HepG2 (cell line): ENCODE data around the gene TUBG1. TPM values are rescaled to one million over a fixed set of nuclear protein-coding genes. Genes with fewer than 3 reads are reported as not detected.

Experiments
- ATAC-seq: fragments of 200-7000 bp; cut with Tn5 transposase; 3 replicates; pipeline ENCODE4 v1.9.1; 2020; ENCODE audit warnings: mild to moderate bottlenecking, moderate library complexity
- BruUV-seq: library from RNA; stranded (reverse); fragments of 400-500 nt; replicated peaks from 2 replicates; lab custom pipeline; 2021; lab: Mats Ljungman, UMichigan
- CTCF ChIA-PET: fragments of 300-600 bp; formaldehyde crosslinking; extraction: SDS; loops from one replicate; lab custom pipeline; 2021; ENCODE audit warnings: low total read pairs, inconsistent platforms, low intra/inter-chr PET ratio; lab: Yijun Ruan, JAX
- POLR2A ChIA-PET: fragments of 350-600 bp; sonication (Branson Sonifier 250); formaldehyde crosslinking; loops from one replicate; lab custom pipeline; 2020; ENCODE audit warnings: antibody characterized with exemption, inconsistent platforms; lab: Yijun Ruan, JAX
- DNase-seq: peaks from one replicate; pipeline ENCODE4 v3.0.0-alpha.2; 2015; ENCODE audit warnings: low spot score
- FAIRE-seq: peaks from 3 replicates; lab custom pipeline; 2011; peaks lifted over from hg19 to GRCh38; lab: Jason Lieb, UNC
- H2AFZ ChIP-seq: one replicate; pipeline ENCODE4 v1.6.1; 2011; ENCODE audit warnings: low read length, inconsistent platforms
- H3K27ac ChIP-seq: fragments of 300-600 bp; 3 replicates; pipeline ENCODE4 v1.8.0; 2011; ENCODE audit warnings: mixed run types, mild to moderate bottlenecking, mixed read lengths, low read length, inconsistent platforms; ENCODE audit not compliant: insufficient read depth; ENCODE audit errors: extremely low read length
- H3K27me3 ChIP-seq, 2 experiments: fragments of 200-600 bp in 1 of 2; 2 replicates in 1 of 2; 3 replicates in 1 of 2; pipeline versions ENCODE4 v1.6.0 to v1.8.0; 2011; ENCODE audit warnings: low read length in 2 of 2, mild to moderate bottlenecking in 2 of 2, moderate library complexity in 2 of 2, inconsistent platforms in 1 of 2; ENCODE audit not compliant: insufficient read depth in 2 of 2, control insufficient read depth in 1 of 2
- H3K36me3 ChIP-seq, 2 experiments: fragments of 200-600 bp in 1 of 2; replicated peaks in 1 of 2; 2 replicates in 1 of 2; 3 replicates in 1 of 2; pipeline versions ENCODE4 v1.5.1 to v1.8.0; 2011; ENCODE audit warnings: low read length in 2 of 2, inconsistent platforms in 1 of 2; ENCODE audit not compliant: insufficient read depth in 2 of 2, control insufficient read depth in 1 of 2
- H3K4me1 ChIP-seq: 2 replicates; pipeline ENCODE4 v1.5.1; 2012; ENCODE audit warnings: low read length, inconsistent platforms; ENCODE audit not compliant: insufficient read depth
- H3K4me2 ChIP-seq: 2 replicates; pipeline ENCODE4 v1.6.0; 2011; ENCODE audit warnings: low read depth, low read length, inconsistent platforms
- H3K4me3 ChIP-seq, 3 experiments: fragments of 200-600 bp in 1 of 3; sonication (generic), shearing (Covaris generic) in 1 of 3; replicated peaks in 1 of 3; 2 replicates each; pipeline ENCODE4 v1.5.1; 2011 to 2016; ENCODE audit warnings: low read length in 3 of 3, inconsistent platforms in 2 of 3, low read depth in 2 of 3, mild to moderate bottlenecking in 2 of 3, control low read depth in 1 of 3, mixed read lengths in 1 of 3; ENCODE audit not compliant: insufficient read depth in 1 of 3
- H3K79me2 ChIP-seq: one replicate; pipeline ENCODE4 v1.6.1; 2011; ENCODE audit warnings: low read length, inconsistent platforms; ENCODE audit not compliant: insufficient read depth
- H3K9ac ChIP-seq: 2 replicates; pipeline ENCODE4 v1.6.0; 2011; ENCODE audit warnings: mild to moderate bottlenecking, low read depth, low read length, inconsistent platforms; ENCODE audit not compliant: insufficient read depth
- H3K9me3 ChIP-seq: 2 replicates; pipeline ENCODE4 v1.5.1; 2012; ENCODE audit warnings: mild to moderate bottlenecking, low read length
- H4K20me1 ChIP-seq: 2 replicates; pipeline ENCODE4 v1.6.0; 2011; ENCODE audit warnings: inconsistent platforms, mild to moderate bottlenecking, low read length, moderate library complexity; ENCODE audit not compliant: insufficient read depth
- DR1 ChIP-seq: sonication (generic); formaldehyde crosslinking; IDR thresholded peaks from 2 replicates; pipeline ENCODE4 v1.8.0; 2021; ENCODE audit warnings: mild to moderate bottlenecking, missing genetic modification reagents, inconsistent platforms
- EZH2 ChIP-seq: conservative IDR thresholded peaks from 2 replicates; pipeline ENCODE4 v1.6.1; 2012; ENCODE audit warnings: mild to moderate bottlenecking, low read depth, low read length, moderate library complexity
- MXD4 ChIP-seq: IDR thresholded peaks from 2 replicates; pipeline ENCODE4 v1.6.1; 2016; ENCODE audit warnings: mild to moderate bottlenecking, missing biosample characterization, missing genetic modification reagents
- RFX3 ChIP-seq: IDR thresholded peaks from 2 replicates; pipeline ENCODE4 v1.6.1; 2016; ENCODE audit warnings: missing biosample characterization, missing genetic modification reagents
- SNAI1 ChIP-seq: sonication (generic); formaldehyde crosslinking; IDR thresholded peaks from 2 replicates; pipeline ENCODE4 v1.5.0; 2020; ENCODE audit warnings: mild to moderate bottlenecking, missing genetic modification reagents, borderline replicate concordance
- ZNF496 ChIP-seq: sonication (generic); formaldehyde crosslinking; IDR thresholded peaks from 2 replicates; pipeline ENCODE4 v1.8.1; 2023; ENCODE audit warnings: mild to moderate bottlenecking, moderate library complexity, missing genetic modification reagents; ENCODE audit not compliant: insufficient replicate concordance
- ZNF780A ChIP-seq: sonication (generic); formaldehyde crosslinking; IDR thresholded peaks from 2 replicates; pipeline ENCODE4 v1.8.0; 2022; ENCODE audit warnings: mild to moderate bottlenecking, missing genetic modification reagents, moderate library complexity
- ZSCAN31 ChIP-seq: sonication (generic); formaldehyde crosslinking; IDR thresholded peaks from 2 replicates; pipeline ENCODE4 v1.5.0; 2020; ENCODE audit warnings: low read depth, mild to moderate bottlenecking, missing genetic modification reagents
- WGBS: methylation state at CpG from one replicate; pipeline ENCODE4 v1.1.6; 2017; ENCODE audit warnings: low lambda C conversion rate; 5-methylcytosine and 5-hydroxymethylcytosine counted together
- in situ Hi-C: cut with HindIII; loops from 2 replicates; pipeline ENCODE4 v1.10.0; 2017; ENCODE audit warnings: low pct_unique_long_range_greater_than_20kb; ENCODE audit not compliant: extremely low pct_ligation_motif_present
- intact Hi-C: fragments of 100-400 bp; cut with micrococcal nuclease; formaldehyde crosslinking; loops from one replicate; pipeline ENCODE4 v1.10.0; 2022; ENCODE audit not compliant: unreplicated experiment
- polyA plus RNA-seq, 8 experiments: library from polyadenylated mRNA; depleted of rRNA in 3 of 8; stranded (reverse) in 7 of 8; unstranded in 1 of 8; fragments of >200 nt; fragmentation: Illumina TruSeq in 4 of 8; extraction: Trizol in 4 of 8; gene quantifications; 2 replicates each; pipeline versions ENCODE4 v1.2.1 to v1.2.3, GENCODE V29; 2011 to 2016; ENCODE audit warnings: low read depth in 4 of 8, missing spikeins in 1 of 8, mixed read lengths in 1 of 8; ENCODE audit not compliant: insufficient read depth in 1 of 8
- total RNA-seq, 5 experiments: library from RNA; depleted of rRNA; stranded (reverse); fragments of >200 nt; fragmentation: Illumina TruSeq; extraction: Trizol; gene quantifications; 2 replicates each; pipeline ENCODE4 v1.2.3, GENCODE V29; 2016; ENCODE audit warnings: low read depth in 1 of 5
- TF ChIP-seq, protein P1 (sequence below): sonication (generic); formaldehyde crosslinking; IDR thresholded peaks from 2 replicates; pipeline ENCODE4 v1.5.0; 2020; ENCODE audit warnings: missing genetic modification reagents, mild to moderate bottlenecking, borderline replicate concordance
- TF ChIP-seq, protein P2 (sequence below): sonication (generic); formaldehyde crosslinking; IDR thresholded peaks from 2 replicates; pipeline ENCODE4 v1.4.0; 2020; ENCODE audit warnings: mild to moderate bottlenecking, low read depth, missing genetic modification reagents

Gene TUBG1
- total and polyA plus RNA-seq, 2 of the 13 experiments (the other 11 are each of a cell fraction or from before 2014, with no cell fraction given): 74.1 to 137 TPM

DNA sequence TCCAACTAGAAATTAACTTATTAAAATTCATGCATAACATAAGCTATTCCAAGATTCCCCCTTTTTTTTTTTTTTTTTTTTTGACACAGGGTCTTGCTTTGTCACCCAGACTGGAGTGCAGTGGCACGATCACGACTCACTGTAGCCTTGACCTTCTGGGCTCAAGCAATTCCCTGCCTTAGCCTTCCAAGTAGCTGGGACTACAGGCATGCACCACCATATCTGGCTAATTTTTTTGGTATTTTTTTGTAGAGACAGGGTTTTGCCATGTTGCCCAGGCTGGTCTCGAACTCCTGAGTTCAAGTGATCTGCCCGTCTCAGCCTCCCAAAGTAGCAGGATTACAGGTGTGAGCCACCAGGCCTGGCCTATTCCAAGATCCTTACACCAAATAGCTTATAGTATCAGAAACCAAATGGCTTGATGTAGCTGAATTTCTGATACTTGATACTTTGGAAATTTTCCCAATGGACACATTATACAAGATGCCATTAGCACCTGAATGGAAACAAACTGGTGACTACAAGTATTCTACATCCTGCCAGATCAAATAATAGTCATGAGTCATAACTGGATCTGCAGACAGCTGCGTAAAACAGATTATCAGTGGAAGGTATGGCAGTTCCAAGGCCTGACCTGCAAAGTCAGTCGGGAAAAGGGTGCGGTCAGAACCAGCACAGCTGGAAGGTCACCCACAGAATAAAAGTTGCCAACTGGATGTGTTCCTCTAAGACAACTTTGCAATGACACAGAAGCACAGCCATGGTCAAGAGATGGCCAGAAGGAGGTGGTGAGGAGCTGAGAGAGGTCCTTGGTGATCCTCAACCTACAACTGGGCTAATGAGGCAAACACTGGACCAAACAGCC is 14.5 kb downstream of the TUBG1 start:
- H3K4me1 ChIP-seq: peaks cover 37% of the 10 kb centered on the region
- ChIA-PET CTCF (no interaction called here), POLR2A (no interaction called here)
- ATAC-seq (no peak), FAIRE-seq (no peak), DNase-seq (no peak)
- in situ Hi-C loops (no loop called here), intact Hi-C loops (no loop called here)
- H3K9me3 ChIP-seq: no peaks in the 10 kb centered on the region
- H3K79me2 ChIP-seq: no peaks in the 10 kb centered on the region
- WGBS: 31% methylated on average over 7 of the region's 7 CpGs
- H3K36me3 ChIP-seq: no peaks in the 10 kb centered on the region
- TF ChIP-seq EZH2 (no peak), ZNF780A (CRISPR knock-in tag) (no peak), ZNF496 (CRISPR knock-in tag) (no peak), SNAI1 (CRISPR knock-in tag) (no peak), MXD4 (CRISPR knock-in tag) (no peak), DR1 (no peak), ZSCAN31 (no peak), RFX3 (CRISPR knock-in tag) (no peak)
- TF ChIP-seq, protein P1, sequence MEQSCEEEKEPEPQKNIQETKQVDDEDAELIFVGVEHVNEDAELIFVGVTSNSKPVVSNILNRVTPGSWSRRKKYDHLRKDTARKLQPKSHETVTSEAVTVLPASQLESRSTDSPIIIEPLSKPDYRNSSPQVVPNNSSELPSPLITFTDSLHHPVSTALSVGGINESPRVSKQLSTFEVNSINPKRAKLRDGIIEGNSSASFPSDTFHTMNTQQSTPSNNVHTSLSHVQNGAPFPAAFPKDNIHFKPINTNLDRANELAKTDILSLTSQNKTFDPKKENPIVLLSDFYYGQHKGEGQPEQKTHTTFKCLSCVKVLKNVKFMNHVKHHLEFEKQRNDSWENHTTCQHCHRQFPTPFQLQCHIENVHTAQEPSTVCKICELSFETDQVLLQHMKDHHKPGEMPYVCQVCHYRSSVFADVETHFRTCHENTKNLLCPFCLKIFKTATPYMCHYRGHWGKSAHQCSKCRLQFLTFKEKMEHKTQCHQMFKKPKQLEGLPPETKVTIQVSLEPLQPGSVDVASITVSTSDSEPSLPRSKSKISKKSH (CRISPR knock-in tag): no peak
- TF ChIP-seq, protein P2, sequence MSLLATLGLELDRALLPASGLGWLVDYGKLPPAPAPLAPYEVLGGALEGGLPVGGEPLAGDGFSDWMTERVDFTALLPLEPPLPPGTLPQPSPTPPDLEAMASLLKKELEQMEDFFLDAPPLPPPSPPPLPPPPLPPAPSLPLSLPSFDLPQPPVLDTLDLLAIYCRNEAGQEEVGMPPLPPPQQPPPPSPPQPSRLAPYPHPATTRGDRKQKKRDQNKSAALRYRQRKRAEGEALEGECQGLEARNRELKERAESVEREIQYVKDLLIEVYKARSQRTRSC: no peak
- no peaks in the 10 kb centered on the region for H4K20me1 ChIP-seq
- H3K4me2 ChIP-seq: no peak overlapping the region
- H3K9ac ChIP-seq: no peak overlapping the region
- no peak overlapping the region for H3K4me3 ChIP-seq
- H3K27ac ChIP-seq: no peak overlapping the region
- BruUV-seq: no TSS peak
- no peak overlapping the region for H2AFZ ChIP-seq
- no peaks in the 10 kb centered on the region for H3K27me3 ChIP-seq
